GM21526 (cell line): Measurements from ENCODE around the gene MAML1.

Experiments
- ATAC-seq: cut with Tn5 transposase; IDR thresholded peaks from one replicate; pipeline ENCODE4 v1.9.1; 2021; ENCODE audit warnings: moderate library complexity; ENCODE audit not compliant: unreplicated experiment, low FRiP score

MAML1 gene

GRCh38 chr5:179766021-179766725 lies 33.6 kb downstream of the MAML1 start:
- ATAC-seq: no peak

GRCh38 chr5:179766726-179767455 lies 34.3 kb downstream of the MAML1 start:
- ATAC-seq: no peak

GRCh38 chr5:179767496-179768100 lies 35.0 kb downstream of the MAML1 start:
- no peak for ATAC-seq

DNA sequence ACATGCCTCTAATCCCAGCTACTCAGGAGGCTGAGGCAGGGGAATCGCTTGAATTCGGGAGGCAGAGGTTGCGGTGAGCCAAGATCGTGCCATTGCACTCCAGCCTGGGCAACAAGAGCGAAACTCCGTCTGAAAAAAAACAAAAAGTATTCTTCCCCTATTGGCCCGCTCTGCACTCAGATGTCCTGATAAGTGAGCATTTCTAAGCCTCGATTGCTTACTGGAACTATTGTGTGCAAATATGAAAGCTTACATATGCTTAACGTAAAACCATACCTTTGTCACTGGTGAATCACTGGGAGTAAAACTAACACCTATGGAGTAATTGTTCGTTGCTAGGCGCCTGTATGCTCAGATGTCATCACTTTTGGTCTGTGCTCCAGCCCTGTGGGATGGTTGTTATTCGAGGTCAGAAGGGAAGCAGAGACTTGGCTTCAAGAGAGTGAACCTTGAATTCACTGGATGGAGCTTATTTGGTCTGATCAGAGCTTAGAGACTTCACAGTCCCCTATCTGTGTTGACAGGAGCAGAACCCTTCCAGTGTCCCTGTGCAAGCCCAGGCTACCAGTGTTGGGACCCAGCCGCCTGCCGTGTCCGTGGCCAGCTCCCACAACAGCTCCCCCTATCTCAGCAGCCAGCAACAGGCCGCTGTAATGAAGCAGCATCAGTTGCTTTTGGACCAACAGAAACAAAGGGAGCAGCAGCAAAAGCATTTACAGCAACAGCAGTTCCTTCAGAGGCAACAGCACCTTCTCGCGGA lies 35.9 kb downstream of the MAML1 start:
- ATAC-seq: no peak

- no peak for ATAC-seq
Measured at GRCh38 chr5:179769271-179769670, 36.6 kb downstream of the MAML1 start.

GRCh38 chr5:179769796-179770195 lies 37.2 kb downstream of the MAML1 start:
- ATAC-seq: no peak

DNA sequence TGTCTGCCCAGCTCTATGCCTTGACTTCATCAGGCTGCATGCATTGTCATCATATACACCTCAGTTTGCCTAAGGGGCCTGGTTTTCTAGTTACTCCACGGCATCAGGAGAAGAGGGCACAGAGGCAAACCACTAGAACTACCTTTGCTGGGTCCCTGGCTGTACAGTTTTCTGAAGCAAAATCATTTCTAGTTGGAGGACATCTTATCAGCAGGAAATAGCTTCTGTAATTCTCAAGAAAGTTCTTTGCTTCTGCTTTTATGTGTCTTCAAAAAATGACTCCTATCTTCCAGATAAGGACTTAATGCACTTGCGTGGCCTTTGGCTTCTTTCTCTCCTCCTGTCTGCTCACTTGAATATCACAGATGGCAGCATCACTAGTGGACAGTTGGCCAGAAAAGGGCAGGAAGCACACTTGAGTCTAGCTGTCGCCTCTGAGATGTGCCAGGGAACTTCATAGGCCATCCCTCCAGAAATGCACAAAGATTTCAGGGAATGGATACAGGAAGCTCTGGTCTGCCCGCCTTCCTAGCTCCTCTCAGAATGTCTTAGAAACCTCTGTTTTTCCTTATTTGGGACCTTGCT lies 38.8 kb downstream of the MAML1 start:
- no peak for ATAC-seq

DNA sequence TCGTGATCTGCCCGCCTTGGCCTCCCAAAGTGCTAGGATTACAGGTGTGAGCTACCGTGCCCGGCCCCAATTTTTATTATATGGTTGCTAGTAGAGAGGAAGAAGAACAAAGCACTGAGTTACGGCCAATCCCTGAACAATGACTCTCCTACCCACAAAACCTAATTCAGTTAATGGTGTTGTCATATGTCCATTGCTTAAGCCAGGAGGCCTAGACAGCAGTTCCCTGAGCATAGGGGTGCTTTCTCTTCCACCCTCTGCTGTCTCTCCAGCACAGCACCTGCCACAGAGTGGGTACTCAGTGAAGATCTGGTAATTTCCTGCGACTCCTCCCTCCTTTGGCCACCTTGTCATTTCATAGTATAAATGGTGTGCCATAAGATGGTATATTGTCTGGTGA lies 39.7 kb downstream of the MAML1 start:
- no peak for ATAC-seq

GRCh38 chr5:179773686-179774040 lies 41.0 kb downstream of the MAML1 start:
- no peak for ATAC-seq

- ATAC-seq: no peak
Measured at GRCh38 chr5:179774442-179774841, 41.8 kb downstream of the MAML1 start.

DNA sequence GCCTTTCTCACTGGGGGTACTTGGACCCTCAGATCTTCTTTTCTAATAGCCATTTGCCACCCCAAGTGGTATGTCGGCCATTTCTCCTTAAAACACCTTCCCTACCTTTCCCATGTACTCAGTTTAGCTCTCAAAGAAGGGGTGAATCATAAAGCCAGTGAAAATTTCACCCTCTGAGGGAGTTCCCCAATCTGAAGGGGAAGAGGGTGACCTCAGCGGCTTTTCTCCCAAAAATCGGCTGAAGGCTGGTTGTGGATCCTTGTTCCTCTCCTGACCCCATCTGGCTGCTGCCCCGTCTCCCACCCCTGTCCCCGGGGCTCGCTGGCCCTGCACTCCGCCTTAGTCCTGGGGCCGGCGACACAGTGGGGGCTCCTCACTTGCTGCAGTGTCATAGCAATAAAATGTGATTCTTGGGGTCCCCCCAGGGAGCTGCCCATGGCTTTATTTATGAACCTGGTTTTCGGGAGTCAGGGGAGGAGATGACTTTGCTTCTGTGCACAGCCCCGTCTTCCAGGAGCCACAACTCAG lies 43.9 kb downstream of the MAML1 start:
- no peak for ATAC-seq

DNA sequence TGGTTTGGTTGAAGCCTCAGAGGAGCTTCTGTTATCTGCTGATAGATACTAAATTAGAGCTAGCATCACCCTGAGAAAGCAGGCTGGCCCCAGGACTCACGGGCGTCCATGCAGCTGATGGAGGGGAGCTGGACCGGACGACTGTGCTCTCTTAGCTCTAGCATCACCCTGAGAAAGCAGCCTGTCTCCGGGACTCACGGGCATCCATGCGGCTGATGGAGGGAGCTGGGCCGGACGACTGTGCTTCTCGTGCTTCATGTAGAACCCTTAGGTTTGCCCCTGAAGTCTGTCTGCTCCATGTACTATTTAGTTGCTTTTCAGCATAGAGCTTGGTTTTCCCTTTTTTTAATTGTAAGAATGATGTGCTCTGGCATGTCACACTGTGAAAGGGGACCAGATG lies 44.8 kb downstream of the MAML1 start:
- ATAC-seq: no peak

- ATAC-seq: no peak
Measured at GRCh38 chr5:179777909-179778308, 45.3 kb downstream of the MAML1 start.

GRCh38 chr5:179778591-179778990 lies 46.0 kb downstream of the MAML1 start:
- no peak for ATAC-seq

DNA sequence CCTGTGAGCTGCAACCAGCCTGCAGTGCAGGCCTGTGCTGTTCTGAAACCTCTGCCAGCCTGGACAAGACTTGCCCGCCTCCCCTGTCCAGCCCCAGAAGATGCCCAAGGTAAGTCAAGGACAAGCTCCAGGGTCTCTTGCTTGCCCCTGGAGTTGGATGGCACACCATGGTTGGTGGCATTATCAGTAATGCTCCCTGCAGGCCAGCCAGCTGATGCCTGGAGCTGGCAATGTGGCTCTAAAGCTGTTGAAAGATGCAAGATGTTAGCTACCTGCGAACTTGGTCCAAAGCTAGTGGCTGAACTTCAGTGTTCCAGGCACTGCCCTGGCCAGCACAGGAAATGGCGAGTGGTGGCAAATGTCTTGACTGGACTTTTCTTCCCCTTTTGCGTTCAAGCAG lies 47.2 kb downstream of the MAML1 start:
- no peak for ATAC-seq

DNA sequence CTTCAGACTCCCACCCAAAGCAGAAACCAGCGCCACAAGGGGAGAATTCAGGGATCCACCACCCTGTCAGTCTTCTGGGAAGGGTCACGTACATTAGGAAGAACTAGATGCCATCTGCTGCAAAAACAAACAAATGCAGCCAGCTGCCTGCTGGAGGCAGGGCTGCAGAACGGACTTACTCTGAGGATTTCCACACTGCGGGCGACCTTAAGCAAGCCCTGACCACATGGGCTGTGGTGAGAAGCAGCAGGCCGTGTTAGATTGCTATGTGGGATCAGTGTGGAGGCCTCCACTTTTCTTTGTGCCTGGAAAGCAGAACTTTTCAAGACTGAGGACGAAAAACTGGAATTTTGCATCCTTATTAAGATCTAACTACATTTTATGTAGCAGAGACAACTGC lies 47.7 kb downstream of the MAML1 start:
- no peak for ATAC-seq

- no peak for ATAC-seq
Measured at GRCh38 chr5:179781846-179782245, 49.2 kb downstream of the MAML1 start.

GRCh38 chr5:179783128-179783527 lies 50.5 kb downstream of the MAML1 start:
- ATAC-seq: no peak

- ATAC-seq: no peak
Measured at GRCh38 chr5:179786861-179787260, 54.2 kb downstream of the MAML1 start.

DNA sequence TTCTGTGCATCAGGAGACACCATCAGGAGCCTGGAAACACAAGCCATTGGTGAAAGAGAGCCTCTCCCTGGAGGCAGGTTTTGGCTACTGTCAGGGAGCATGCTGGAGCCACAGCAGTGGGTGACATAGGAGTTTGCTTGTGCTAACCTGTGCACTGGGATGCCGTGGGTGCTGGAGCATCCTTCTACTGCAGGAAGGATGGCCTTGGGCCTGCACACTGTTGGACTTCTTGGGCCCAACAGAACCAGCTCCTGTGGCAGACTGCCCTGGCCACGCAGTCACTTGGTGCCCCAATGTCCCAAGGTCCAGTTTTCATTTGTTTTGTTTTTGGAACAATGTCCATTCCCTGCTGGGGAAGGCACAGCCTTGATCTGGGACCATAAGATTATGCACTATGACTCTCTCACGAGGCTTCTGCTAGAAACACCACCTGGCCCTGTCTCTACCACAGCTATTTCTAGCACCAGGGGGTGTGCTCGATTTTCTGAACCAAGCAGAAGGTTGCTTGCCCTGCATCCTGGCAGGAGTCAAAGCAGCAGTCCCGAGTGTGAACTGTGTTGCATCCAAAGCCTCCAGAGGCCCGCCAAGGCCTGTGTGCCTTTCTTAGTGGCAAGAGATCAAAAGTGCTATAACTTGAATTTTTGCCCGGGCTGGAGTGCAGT lies 55.7 kb downstream of the MAML1 start:
- ATAC-seq: no peak
